Measurements from ENCODE around the gene NFIC.
"Not testable (repeated sequence)": the region's sequence is repeated elsewhere in the genome, so short reads cannot be mapped to it uniquely, and the experiment has no call there.

The NFIC gene

GRCh38 chr19:3365836-3366752 lies at the start of gene NFIC:
Gene NFIC, plus strand, starts transcription at chr19:3366583. Its CDS starts 54 bp downstream, at chr19:3366637.
- DNase-seq = peak; percentile 47

GRCh38 chr19:3316659-3317207 lies 49.6 kb upstream of the NFIC start:
- DNase-seq = no peak

GRCh38 chr19:3319643-3320353 lies 46.6 kb upstream of the NFIC start:
- no peak for DNase-seq

- no peak for DNase-seq
These were observed 46.1 kb upstream of the NFIC start for GRCh38 chr19:3320354-3320670.

GRCh38 chr19:3320853-3321252 lies 45.5 kb upstream of the NFIC start:
- DNase-seq = no peak

- DNase-seq = no peak
These were observed 44.7 kb upstream of the NFIC start for GRCh38 chr19:3321696-3322095.

- DNase-seq = no peak
These were observed 44.0 kb upstream of the NFIC start for GRCh38 chr19:3322199-3322978.

- no peak for DNase-seq
These were observed 43.4 kb upstream of the NFIC start for GRCh38 chr19:3323026-3323425.

GRCh38 chr19:3323658-3324057 lies 42.7 kb upstream of the NFIC start:
- DNase-seq = no peak

- DNase-seq = no peak
These were observed 42.0 kb upstream of the NFIC start for GRCh38 chr19:3324405-3324856.

- DNase-seq = no peak
These were observed 40.9 kb upstream of the NFIC start for GRCh38 chr19:3325451-3325850.

- no peak for DNase-seq
These were observed 37.6 kb upstream of the NFIC start for GRCh38 chr19:3328743-3329142.

GRCh38 chr19:3330047-3330446 lies 36.3 kb upstream of the NFIC start:
- no peak for DNase-seq

- DNase-seq = not testable (repeated sequence)
These were observed 34.2 kb upstream of the NFIC start for GRCh38 chr19:3332232-3332631.

GRCh38 chr19:3333020-3333583 lies 33.3 kb upstream of the NFIC start:
- DNase-seq = no peak

GRCh38 chr19:3333662-3334061 lies 32.7 kb upstream of the NFIC start:
- no peak for DNase-seq

GRCh38 chr19:3334749-3335430 lies 31.5 kb upstream of the NFIC start:
- DNase-seq = not testable (repeated sequence)

- no peak for DNase-seq
These were observed 30.7 kb upstream of the NFIC start for GRCh38 chr19:3335431-3336350.

- DNase-seq = no peak
These were observed 30.1 kb upstream of the NFIC start for GRCh38 chr19:3336351-3336679.

- DNase-seq = peak; percentile 86
These were observed 29.5 kb upstream of the NFIC start for GRCh38 chr19:3336680-3337523.
